GM19468 (cell line): ENCODE data around the gene MRPL28.
"Not testable (repeated sequence)": the region's sequence is repeated elsewhere in the genome, so short reads cannot be mapped to it uniquely, and the experiment has no call there.

Experiments
- ATAC-seq: cut with Tn5 transposase; IDR thresholded peaks from one replicate; pipeline ENCODE4 v1.9.1; 2021; ENCODE audit warnings: mild to moderate bottlenecking, moderate library complexity, moderate number of reproducible peaks; ENCODE audit not compliant: unreplicated experiment; ENCODE audit errors: extremely low read depth

The MRPL28 gene

GRCh38 chr16:362702-362999 lies 7.7 kb downstream of the MRPL28 start:
- not testable (repeated sequence) for ATAC-seq

GRCh38 chr16:361872-362701 lies 8.3 kb downstream of the MRPL28 start:
- ATAC-seq, result no peak

GRCh38 chr16:361341-361871 lies 8.9 kb downstream of the MRPL28 start:
- no peak for ATAC-seq

GRCh38 chr16:360698-361336 lies 9.5 kb downstream of the MRPL28 start:
- ATAC-seq, result no peak

GRCh38 chr16:359871-360697 lies 10.3 kb downstream of the MRPL28 start:
- ATAC-seq, result no peak

- no peak for ATAC-seq
Observed at GRCh38 chr16:359067-359763, 11.1 kb downstream of the MRPL28 start.

- no peak for ATAC-seq
Observed at GRCh38 chr16:356741-357140, 13.6 kb downstream of the MRPL28 start.

- ATAC-seq, result no peak
Observed at GRCh38 chr16:354971-355461, 15.3 kb downstream of the MRPL28 start.

GRCh38 chr16:354291-354881 lies 16.0 kb downstream of the MRPL28 start:
- ATAC-seq, result no peak

- ATAC-seq, result no peak
Observed at GRCh38 chr16:353404-354290, 16.7 kb downstream of the MRPL28 start.

- peak; percentile 23 for ATAC-seq
Observed at GRCh38 chr16:352547-353403, 17.6 kb downstream of the MRPL28 start, which contains the start of gene AXIN1. AXIN1 (minus strand) TSS chr16:352723; CDS start chr16:347025, 5,698 bp downstream.

- no peak for ATAC-seq
Observed at GRCh38 chr16:351804-352520, 18.4 kb downstream of the MRPL28 start.

- ATAC-seq, result no peak
Observed at GRCh38 chr16:350203-350602, 20.1 kb downstream of the MRPL28 start.

- no peak for ATAC-seq
Observed at GRCh38 chr16:349211-349610, 21.1 kb downstream of the MRPL28 start.

GRCh38 chr16:348495-348894 lies 21.8 kb downstream of the MRPL28 start:
- ATAC-seq, result not testable (repeated sequence)

- no peak for ATAC-seq
Observed at GRCh38 chr16:347203-347602, 23.1 kb downstream of the MRPL28 start.

- ATAC-seq, result no peak
Observed at GRCh38 chr16:346587-346986, 23.8 kb downstream of the MRPL28 start.
